NCI-H146 treated with DMSO at 0.1 percent for 48 hours (cell line): Measurements from ENCODE around the gene ASB18.
"Not testable (repeated sequence)": the region's sequence is repeated elsewhere in the genome, so short reads cannot be mapped to it uniquely, and the experiment has no call there.

Experiments used
- DNase-seq: peaks from one replicate; lab custom pipeline; 2025; ENCODE audit not compliant: unreplicated experiment; lab: John Stamatoyannopoulos, UW

The ASB18 gene, protein sequence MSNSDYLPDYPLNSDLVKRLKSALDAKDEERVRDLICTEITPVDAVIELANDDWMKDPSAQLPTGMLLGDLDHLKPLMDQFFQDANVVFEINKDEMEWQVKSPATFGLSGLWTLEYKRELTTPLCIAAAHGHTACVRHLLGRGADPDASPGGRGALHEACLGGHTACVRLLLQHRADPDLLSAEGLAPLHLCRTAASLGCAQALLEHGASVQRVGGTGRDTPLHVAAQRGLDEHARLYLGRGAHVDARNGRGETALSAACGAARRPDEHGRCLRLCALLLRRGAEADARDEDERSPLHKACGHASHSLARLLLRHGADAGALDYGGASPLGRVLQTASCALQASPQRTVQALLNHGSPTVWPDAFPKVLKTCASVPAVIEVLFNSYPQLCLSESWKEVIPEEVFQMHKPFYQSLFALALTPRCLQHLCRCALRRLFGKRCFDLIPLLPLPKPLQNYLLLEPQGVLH

GRCh38 chr2:236264256-236264655 is at the start of gene ASB18:
Gene ASB18, minus strand, starts transcription at chr2:236264406. Its CDS starts 61 bp downstream, at chr2:236264345.
- DNase-seq: no peak

GRCh38 chr2:236311286-236311685 is 47.1 kb upstream of the ASB18 start:
- no peak for DNase-seq

DNA sequence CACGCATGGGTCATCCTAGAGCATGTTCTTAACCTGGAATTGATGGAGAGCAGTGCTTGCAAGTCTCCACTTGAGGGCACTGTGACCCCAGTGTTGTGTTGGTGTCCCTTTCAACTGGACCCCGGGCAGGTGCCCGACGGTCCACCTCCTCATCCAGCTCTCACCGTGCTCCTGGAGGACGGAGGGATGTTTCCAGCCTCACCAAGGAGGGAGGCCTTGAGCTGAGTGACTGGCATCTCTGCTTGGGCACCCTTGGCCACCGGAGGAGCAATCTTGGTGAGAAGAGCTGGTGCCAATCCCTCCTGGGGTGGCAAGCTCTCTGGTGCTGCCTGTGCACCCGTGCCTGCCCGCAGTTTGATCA is 45.4 kb upstream of the ASB18 start:
- DNase-seq: no peak

GRCh38 chr2:236308855-236309668 is 44.9 kb upstream of the ASB18 start:
- no peak for DNase-seq

DNA sequence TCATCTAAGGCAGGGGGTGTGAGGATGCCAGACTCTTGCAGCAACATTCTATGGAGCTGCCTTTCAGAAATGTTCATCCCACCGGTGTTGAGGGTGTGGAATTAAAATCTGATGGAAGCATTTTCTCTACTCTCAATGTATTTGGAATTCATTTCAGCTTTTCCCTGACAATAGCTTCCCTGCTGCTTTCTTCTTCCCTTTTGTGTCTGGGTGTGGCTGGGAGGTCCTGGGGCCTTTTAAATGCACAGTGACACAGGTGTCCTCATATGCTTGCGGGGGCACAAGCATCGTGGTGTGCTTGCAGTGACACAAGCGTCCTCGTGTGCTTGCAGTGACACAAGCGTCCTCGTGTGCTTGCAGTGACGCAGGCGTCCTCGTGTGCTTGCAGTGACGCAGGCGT is 43.4 kb upstream of the ASB18 start:
- no peak for DNase-seq

- no peak for DNase-seq
Observed at GRCh38 chr2:236306825-236307540, 42.8 kb upstream of the ASB18 start.

- no peak for DNase-seq
Observed at GRCh38 chr2:236305964-236306605, 41.9 kb upstream of the ASB18 start.

- no peak for DNase-seq
Observed at GRCh38 chr2:236305531-236305930, 41.3 kb upstream of the ASB18 start.

DNA sequence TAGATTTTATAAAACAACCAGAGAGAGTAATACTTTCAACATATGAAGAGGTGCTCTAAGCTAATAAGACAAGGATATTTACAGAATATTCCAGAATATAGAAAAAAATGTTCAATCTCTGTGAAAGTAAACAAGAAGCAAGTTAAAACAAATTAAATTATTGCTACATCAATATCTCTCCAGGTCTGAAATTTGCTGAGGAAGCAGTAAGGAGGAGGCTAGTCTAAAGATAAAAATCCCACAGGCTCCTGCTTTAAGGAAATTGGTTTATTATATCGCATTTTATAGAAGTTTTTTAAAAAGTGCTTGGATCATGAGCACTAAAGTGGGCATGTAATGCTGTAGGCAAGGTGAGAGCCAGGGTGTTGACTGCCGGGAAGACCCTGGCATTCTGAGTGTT is 39.7 kb upstream of the ASB18 start:
- DNase-seq: no peak

- DNase-seq: no peak
Observed at GRCh38 chr2:236302555-236302954, 38.3 kb upstream of the ASB18 start.

- no peak for DNase-seq
Observed at GRCh38 chr2:236298924-236299475, 34.8 kb upstream of the ASB18 start.

DNA sequence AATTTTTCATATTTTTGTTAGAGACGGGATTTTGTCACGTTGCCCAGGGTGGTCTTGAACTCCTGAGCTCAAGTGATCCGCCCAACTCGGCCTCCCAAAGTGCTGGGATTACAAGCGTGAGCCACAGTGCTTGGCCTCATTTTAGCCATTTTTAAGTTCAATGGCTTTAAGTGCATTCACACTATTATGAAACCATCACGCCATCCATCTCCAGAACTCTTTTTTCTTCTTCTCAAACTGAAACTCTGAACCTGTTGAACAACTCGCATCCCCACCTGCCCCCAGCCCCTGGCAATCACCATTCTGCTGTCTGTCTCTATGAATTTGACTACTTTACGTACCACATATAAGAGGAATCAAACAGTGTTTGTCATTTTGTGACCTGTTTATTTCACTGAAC is 31.3 kb upstream of the ASB18 start:
- no peak for DNase-seq

GRCh38 chr2:236294647-236295046 is 30.4 kb upstream of the ASB18 start:
- no peak for DNase-seq

GRCh38 chr2:236293241-236293810 is 29.1 kb upstream of the ASB18 start:
- no peak for DNase-seq

GRCh38 chr2:236291911-236292310 is 27.7 kb upstream of the ASB18 start:
- DNase-seq: no peak

DNA sequence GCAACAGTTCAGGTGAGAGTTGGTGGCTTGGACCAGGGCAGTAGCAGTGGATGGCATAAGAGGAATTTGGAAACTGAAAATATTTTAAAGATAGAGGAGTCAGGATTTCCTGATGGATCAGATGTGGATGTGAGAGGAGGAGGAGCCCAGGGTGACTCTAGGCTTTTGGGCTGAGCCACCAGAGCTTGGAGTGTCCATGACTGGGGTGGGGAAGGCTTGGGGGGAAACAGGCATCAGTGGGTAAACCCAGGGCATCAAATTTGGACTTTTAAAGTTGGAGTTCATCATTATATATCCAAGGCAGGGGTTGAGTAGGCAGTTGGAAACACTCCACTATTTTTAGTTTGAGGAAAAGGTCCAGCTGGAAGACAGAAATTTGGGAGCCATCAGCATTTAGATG is 27.3 kb upstream of the ASB18 start:
- no peak for DNase-seq

- DNase-seq: no peak
Observed at GRCh38 chr2:236290742-236291425, 26.7 kb upstream of the ASB18 start.

DNA sequence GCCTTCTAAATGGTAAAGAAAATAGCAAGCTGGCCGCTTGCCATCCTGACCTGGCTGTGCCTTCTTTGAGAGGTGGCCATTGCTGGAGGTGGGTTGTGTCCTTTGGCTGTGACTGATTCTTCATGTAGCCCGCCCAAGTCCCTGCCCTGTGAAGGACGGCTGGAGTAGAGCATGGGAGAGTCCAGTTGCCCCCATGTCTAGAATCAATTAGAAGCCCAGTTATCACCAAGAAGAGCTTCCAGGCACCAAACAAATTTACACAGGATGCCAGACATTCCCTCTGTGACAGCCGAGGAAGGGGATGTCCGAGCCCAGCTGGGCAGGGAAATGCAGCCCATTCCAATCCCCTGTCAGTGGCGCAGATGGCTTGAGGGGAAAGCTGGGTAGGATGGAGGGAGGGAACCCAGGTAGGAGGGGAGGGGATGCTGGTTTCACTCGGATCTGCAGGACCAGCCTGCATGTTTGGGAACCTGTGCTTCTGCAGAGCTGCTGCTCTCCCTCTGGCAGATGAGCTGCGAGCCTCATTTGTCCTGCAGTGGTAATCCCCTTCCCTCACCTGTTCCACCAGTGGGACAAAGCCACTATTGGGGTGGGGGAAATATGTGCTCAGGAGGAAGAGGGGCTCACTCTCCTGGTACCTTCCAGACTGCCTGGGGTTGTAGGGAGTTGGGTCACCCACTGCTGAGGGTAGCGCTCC is 25.7 kb upstream of the ASB18 start:
- DNase-seq: no peak

- DNase-seq: not testable (repeated sequence)
Observed at GRCh38 chr2:236288373-236288772, 24.2 kb upstream of the ASB18 start.
